ENCODE results near the gene GRWD1. TPM values are rescaled to one million over a fixed set of nuclear protein-coding genes. Genes with fewer than 3 reads are reported as not detected.
A peak's percentile ranks its signal among the peaks of the same experiment; 100 is the strongest.

The GRWD1 gene
- total RNA-seq, 1 donor from 2014 or later, result 41.4 TPM

- Histone ChIP-seq H3K9me3 (ENCODE audit: insufficient read depth, low read depth, low read length) (no peaks in the 10 kb centered on the region), H3K4me3 (ENCODE audit: insufficient read depth, low read depth, low read length) (no peak overlapping the region), H3K4me1 (ENCODE audit: insufficient read depth, low read length) (peaks cover 10% of the 10 kb centered on the region), H2AFZ (ENCODE audit: low read depth, low read length) (no peak overlapping the region), H3K27me3 (ENCODE audit: insufficient read depth, low read length) (no peaks in the 10 kb centered on the region), H3K79me2 (ENCODE audit: insufficient read depth, low read length) (peaks cover 45% of the 10 kb centered on the region), H3K9ac (ENCODE audit: low read length) (no peak overlapping the region), H3K27ac (ENCODE audit: low read depth, low read length) (no peak overlapping the region), H3K4me2 (ENCODE audit: low read length) (no peak overlapping the region), H3K36me3 (ENCODE audit: insufficient read depth, low read length) (peaks cover 52% of the 10 kb centered on the region), H4K20me1 (ENCODE audit: insufficient read depth, low read length) (peaks cover 84% of the 10 kb centered on the region)
- Mint-ChIP-seq H3K4me3 (ENCODE audit: unreplicated experiment) (no peak overlapping the region), H3K27ac (ENCODE audit: unreplicated experiment) (no peak overlapping the region), H3K27me3 (ENCODE audit: low read depth, unreplicated experiment) (no peaks in the 10 kb centered on the region), H3K9me3 (ENCODE audit: unreplicated experiment) (no peaks in the 10 kb centered on the region), H3K36me3 (ENCODE audit: low read depth, unreplicated experiment) (peaks cover 31% of the 10 kb centered on the region), H3K4me1 (ENCODE audit: low read depth, unreplicated experiment) (peaks cover 14% of the 10 kb centered on the region)
- no peak for FAIRE-seq
- TF ChIP-seq CTCF (IDR thresholded peaks at IDR 0.05; ENCODE audit: insufficient read depth, low read depth, low read length) (no peak), EZH2 (IDR thresholded peaks at IDR 0.05; ENCODE audit: insufficient read depth, low read length) (no peak)
- DNase-seq (ENCODE audit: low read depth), result no peak
These were observed 28.4 kb downstream of the GRWD1 start for GRCh38 chr19:48474084-48474592.

GRCh38 chr19:48475369-48476068 is 29.7 kb downstream of the GRWD1 start:
- H4K20me1 ChIP-seq (ENCODE audit: insufficient read depth, low read length), result peaks cover 89% of the 10 kb centered on the region
- H3K27me3 ChIP-seq (ENCODE audit: insufficient read depth, low read length), result no peaks in the 10 kb centered on the region
- TF ChIP-seq EZH2 (IDR thresholded peaks at IDR 0.05; ENCODE audit: insufficient read depth, low read length) (no peak), CTCF (IDR thresholded peaks at IDR 0.05; ENCODE audit: insufficient read depth, low read depth, low read length) (no peak)

GRCh38 chr19:48476176-48476575 is 30.4 kb downstream of the GRWD1 start:
- Histone ChIP-seq H3K27me3 (ENCODE audit: insufficient read depth, low read length) (no peaks in the 10 kb centered on the region), H2AFZ (ENCODE audit: low read depth, low read length) (no peak overlapping the region), H3K4me1 (ENCODE audit: insufficient read depth, low read length) (peaks cover 17% of the 10 kb centered on the region), H3K36me3 (ENCODE audit: insufficient read depth, low read length) (peaks cover 45% of the 10 kb centered on the region), H3K27ac (ENCODE audit: low read depth, low read length) (no peak overlapping the region), H3K9me3 (ENCODE audit: insufficient read depth, low read depth, low read length) (no peaks in the 10 kb centered on the region), H4K20me1 (ENCODE audit: insufficient read depth, low read length) (peaks cover 86% of the 10 kb centered on the region), H3K9ac (ENCODE audit: low read length) (no peak overlapping the region), H3K4me3 (ENCODE audit: insufficient read depth, low read depth, low read length) (no peak overlapping the region), H3K4me2 (ENCODE audit: low read length) (no peak overlapping the region), H3K79me2 (ENCODE audit: insufficient read depth, low read length) (peaks cover 29% of the 10 kb centered on the region)
- Mint-ChIP-seq H3K4me3 (ENCODE audit: unreplicated experiment) (no peak overlapping the region), H3K36me3 (ENCODE audit: low read depth, unreplicated experiment) (peaks cover 25% of the 10 kb centered on the region), H3K4me1 (ENCODE audit: low read depth, unreplicated experiment) (peaks cover 12% of the 10 kb centered on the region), H3K9me3 (ENCODE audit: unreplicated experiment) (no peaks in the 10 kb centered on the region), H3K27ac (ENCODE audit: unreplicated experiment) (peak overlapping the region; percentile 75), H3K27me3 (ENCODE audit: low read depth, unreplicated experiment) (no peaks in the 10 kb centered on the region)
- TF ChIP-seq CTCF (IDR thresholded peaks at IDR 0.05; ENCODE audit: insufficient read depth, low read depth, low read length), result no peak
- no peak for TF ChIP-seq EZH2 (IDR thresholded peaks at IDR 0.05; ENCODE audit: insufficient read depth, low read length)
- FAIRE-seq (no peak), DNase-seq (ENCODE audit: low read depth) (no peak)

More at GRCh38 chr19:48475369-48476068, 29.7 kb downstream of the GRWD1 start:
- peaks cover 14% of the 10 kb centered on the region for H3K4me1 ChIP-seq (ENCODE audit: insufficient read depth, low read length)
- H3K27ac ChIP-seq (ENCODE audit: low read depth, low read length), result no peak overlapping the region
- H3K4me2 ChIP-seq (ENCODE audit: low read length), result no peak overlapping the region
- H3K9me3 Mint-ChIP-seq (ENCODE audit: unreplicated experiment), result no peaks in the 10 kb centered on the region
- H3K27me3 Mint-ChIP-seq (ENCODE audit: low read depth, unreplicated experiment), result no peaks in the 10 kb centered on the region
- DNase-seq (ENCODE audit: low read depth) (no peak), FAIRE-seq (no peak)
- no peaks in the 10 kb centered on the region for H3K9me3 ChIP-seq (ENCODE audit: insufficient read depth, low read depth, low read length)
- H3K4me3 ChIP-seq (ENCODE audit: insufficient read depth, low read depth, low read length), result no peak overlapping the region
- peaks cover 29% of the 10 kb centered on the region for H3K36me3 Mint-ChIP-seq (ENCODE audit: low read depth, unreplicated experiment)
- H3K27ac Mint-ChIP-seq (ENCODE audit: unreplicated experiment), result no peak overlapping the region
- peaks cover 12% of the 10 kb centered on the region for H3K4me1 Mint-ChIP-seq (ENCODE audit: low read depth, unreplicated experiment)
- peaks cover 36% of the 10 kb centered on the region for H3K79me2 ChIP-seq (ENCODE audit: insufficient read depth, low read length)
- H3K36me3 ChIP-seq (ENCODE audit: insufficient read depth, low read length), result peaks cover 50% of the 10 kb centered on the region
- no peak overlapping the region for H3K9ac ChIP-seq (ENCODE audit: low read length)
- H3K4me3 Mint-ChIP-seq (ENCODE audit: unreplicated experiment), result no peak overlapping the region
- H2AFZ ChIP-seq (ENCODE audit: low read depth, low read length), result no peak overlapping the region

Measured in astrocyte (in vitro differentiated cells and primary cell).